IMR-90 (cell line): ENCODE data around the gene KDM3A. TPM values are rescaled to one million over a fixed set of nuclear protein-coding genes. Genes with fewer than 3 reads are reported as not detected.

Experiments
- ATAC-seq: fragments of 200-7000 bp; cut with Tn5 transposase; 2 replicates; pipeline ENCODE4 v1.9.1; 2020; ENCODE audit warnings: low read depth, mild to moderate bottlenecking, moderate library complexity
- BruUV-seq: library from RNA; stranded (reverse); fragments of 400-500 nt; replicated peaks from 2 replicates; lab custom pipeline; 2021; lab: Mats Ljungman, UMichigan
- CTCF ChIA-PET: fragments of 300-600 bp; formaldehyde crosslinking; extraction: SDS; loops from one replicate; lab custom pipeline; 2021; ENCODE audit warnings: antibody characterized with exemption; lab: Yijun Ruan, JAX
- POLR2A ChIA-PET: fragments of 300-600 bp; sonication (Branson Sonifier 250); formaldehyde crosslinking; loops from one replicate; lab custom pipeline; 2022; ENCODE audit warnings: antibody characterized with exemption; ENCODE audit not compliant: unreplicated experiment; lab: Charles Lee
- DNase-seq: peaks from one replicate; pipeline ENCODE4 v3.0.0; 2013
- H2AFZ ChIP-seq: replicated peaks from 2 replicates; pipeline ENCODE3; 2013; ENCODE audit warnings: low read length, mild to moderate bottlenecking; ENCODE audit not compliant: poor library complexity
- H2AK5ac ChIP-seq: 2 replicates; pipeline ENCODE4 v1.6.1; 2013; ENCODE audit warnings: low read depth, low read length, inconsistent platforms
- H2AK9ac ChIP-seq: replicated peaks from 2 replicates; pipeline ENCODE3; 2013; ENCODE audit warnings: mild to moderate bottlenecking, low read depth, low read length, moderate library complexity; ENCODE audit not compliant: poor library complexity
- H2BK120ac ChIP-seq: 2 replicates; pipeline ENCODE4 v1.6.1; 2013; ENCODE audit warnings: low read depth, low read length, inconsistent platforms
- H2BK15ac ChIP-seq: 3 replicates; pipeline ENCODE4 v1.6.1; 2013; ENCODE audit warnings: low read depth, low read length, inconsistent platforms
- H2BK20ac ChIP-seq: 2 replicates; pipeline ENCODE4 v1.6.1; 2013; ENCODE audit warnings: low read depth, mild to moderate bottlenecking, inconsistent platforms, low read length, moderate library complexity
- H2BK5ac ChIP-seq: 2 replicates; pipeline ENCODE4 v1.6.1; 2013; ENCODE audit warnings: mild to moderate bottlenecking, low read depth, low read length, inconsistent platforms; ENCODE audit not compliant: poor library complexity, severe bottlenecking
- H3K14ac ChIP-seq: replicated peaks from 2 replicates; pipeline ENCODE4 v1.6.1; 2013; ENCODE audit warnings: low read depth, low read length, inconsistent platforms
- H3K18ac ChIP-seq: 2 replicates; pipeline ENCODE4 v1.6.1; 2013; ENCODE audit warnings: low read depth, low read length, control low read depth
- H3K23ac ChIP-seq: 2 replicates; pipeline ENCODE4 v1.6.1; 2013; ENCODE audit warnings: low read depth, low read length, inconsistent platforms
- H3K27ac ChIP-seq: 2 replicates; pipeline ENCODE4 v1.5.1; 2013; ENCODE audit warnings: mild to moderate bottlenecking, control low read depth, low read length; ENCODE audit not compliant: insufficient read depth
- H3K27me3 ChIP-seq: 2 replicates; pipeline ENCODE4 v1.6.1; 2013; ENCODE audit warnings: low read length; ENCODE audit not compliant: control insufficient read depth, insufficient read depth
- H3K36me3 ChIP-seq: 2 replicates; pipeline ENCODE4 v1.6.1; 2013; ENCODE audit warnings: low read length, mixed read lengths; ENCODE audit not compliant: control insufficient read depth, insufficient read depth
- H3K4ac ChIP-seq: 2 replicates; pipeline ENCODE4 v1.6.1; 2013; ENCODE audit warnings: low read depth, low read length, inconsistent platforms
- H3K4me1 ChIP-seq: 2 replicates; pipeline ENCODE4 v1.6.1; 2013; ENCODE audit warnings: low read length, mixed read lengths; ENCODE audit not compliant: control insufficient read depth, insufficient read depth
- H3K4me2 ChIP-seq: 2 replicates; pipeline ENCODE4 v1.6.1; 2013; ENCODE audit warnings: low read depth, mild to moderate bottlenecking, control low read depth, low read length, moderate library complexity
- H3K4me3 ChIP-seq: 2 replicates; pipeline ENCODE4 v1.5.1; 2013; ENCODE audit warnings: low read depth, mild to moderate bottlenecking, control low read depth, low read length, moderate library complexity; ENCODE audit not compliant: insufficient read depth
- H3K56ac ChIP-seq: 2 replicates; pipeline ENCODE4 v1.6.1; 2013; ENCODE audit warnings: low read length, inconsistent platforms; ENCODE audit not compliant: insufficient read depth; ENCODE audit errors: extremely low read depth
- H3K79me1 ChIP-seq, 2 experiments: 2 replicates each; pipeline ENCODE4 v1.6.1; 2013; ENCODE audit warnings: low read length in 2 of 2, inconsistent platforms in 1 of 2, low read depth in 1 of 2
- H3K9ac ChIP-seq: 2 replicates; pipeline ENCODE4 v1.6.1; 2013; ENCODE audit warnings: low read depth, low read length, control low read depth
- H3K9me1 ChIP-seq: 2 replicates; pipeline ENCODE4 v1.6.1; 2013; ENCODE audit warnings: low read length, inconsistent platforms; ENCODE audit not compliant: insufficient read depth
- H3K9me3 ChIP-seq: 2 replicates; pipeline ENCODE4 v1.6.1; 2013; ENCODE audit warnings: low read length; ENCODE audit not compliant: control insufficient read depth, insufficient read depth
- H4K20me1 ChIP-seq: 2 replicates; pipeline ENCODE4 v1.6.1; 2013; ENCODE audit warnings: low read length, inconsistent platforms; ENCODE audit not compliant: insufficient read depth
- H4K5ac ChIP-seq: 2 replicates; pipeline ENCODE4 v1.6.1; 2013; ENCODE audit warnings: mild to moderate bottlenecking, low read depth, low read length, control low read depth
- H4K8ac ChIP-seq, 2 experiments: 2 replicates each; pipeline ENCODE4 v1.6.1; 2013; ENCODE audit warnings: low read depth in 2 of 2, low read length in 2 of 2, control low read depth in 1 of 2, inconsistent platforms in 1 of 2
- H4K91ac ChIP-seq: 2 replicates; pipeline ENCODE4 v1.6.1; 2013; ENCODE audit warnings: low read depth, low read length, inconsistent platforms; ENCODE audit not compliant: insufficient read depth
- BHLHE40 ChIP-seq: fragments of 150-350 bp; IDR thresholded peaks from 2 replicates; pipeline ENCODE4 v1.6.1; 2016; ENCODE audit warnings: mild to moderate bottlenecking, low read depth, low read length
- CEBPB ChIP-seq: IDR thresholded peaks from 2 replicates; pipeline ENCODE4 v1.6.1; 2012; ENCODE audit warnings: low read depth, low read length, improper control_type of control experiment
- CHD1 ChIP-seq: IDR thresholded peaks from 2 replicates; pipeline ENCODE4 v1.6.1; 2012; ENCODE audit warnings: low read depth, low read length, improper control_type of control experiment
- FOS ChIP-seq: fragments of 150-350 bp; IDR thresholded peaks from 2 replicates; pipeline ENCODE4 v1.6.1; 2016; ENCODE audit warnings: low read depth, low read length
- MAFK ChIP-seq: IDR thresholded peaks from 2 replicates; pipeline ENCODE4 v1.6.1; 2012; ENCODE audit warnings: low read depth, low read length, improper control_type of control experiment
- MAZ ChIP-seq: IDR thresholded peaks from 2 replicates; pipeline ENCODE4 v1.6.1; 2012; ENCODE audit warnings: low read depth, mild to moderate bottlenecking, low read length, improper control_type of control experiment, moderate library complexity, borderline replicate concordance
- MXI1 ChIP-seq: IDR thresholded peaks from 2 replicates; pipeline ENCODE4 v1.6.1; 2012; ENCODE audit warnings: low read depth, mild to moderate bottlenecking, low read length, moderate library complexity, borderline replicate concordance
- NFE2L2 ChIP-seq: fragments of 150-350 bp; IDR thresholded peaks from 2 replicates; pipeline ENCODE4 v1.6.1; 2016; ENCODE audit warnings: low read depth, mild to moderate bottlenecking, low read length
- POLR2A ChIP-seq: IDR thresholded peaks from 2 replicates; pipeline ENCODE4 v1.6.1; 2012; ENCODE audit warnings: mild to moderate bottlenecking, low read depth, low read length
- RCOR1 ChIP-seq: IDR thresholded peaks from 2 replicates; pipeline ENCODE4 v1.6.1; 2012; ENCODE audit warnings: mild to moderate bottlenecking, low read length, improper control_type of control experiment; ENCODE audit not compliant: insufficient replicate concordance
- RFX5 ChIP-seq: IDR thresholded peaks from 2 replicates; pipeline ENCODE4 v1.8.0; 2012; ENCODE audit warnings: low read depth, mild to moderate bottlenecking, low read length, moderate library complexity
- WGBS, 2 experiments: methylation state at CpG; one replicate each; pipeline versions ENCODE4 v1.1.5 to v1.1.7; 2013; ENCODE audit warnings: missing lambda C conversion rate in 2 of 2; ENCODE audit not compliant: insufficient read length in 1 of 2; ENCODE audit errors: extremely low coverage in 2 of 2; 5-methylcytosine and 5-hydroxymethylcytosine counted together
- dilution Hi-C: fragments of 300-500 bp; cut with HindIII; formaldehyde crosslinking; loops from one replicate; pipeline ENCODE4 v1.14.3; 2018; ENCODE audit warnings: low sequenced_read_pairs; ENCODE audit not compliant: unreplicated experiment
- in situ Hi-C: fragments of 300-500 bp; cut with MboI; formaldehyde crosslinking; loops from 3 replicates; pipeline ENCODE4 v1.14.3; 2019; ENCODE audit warnings: low sequenced_read_pairs, inconsistent platforms, mixed read lengths
- intact Hi-C: fragments of 100-400 bp; cut with micrococcal nuclease; formaldehyde crosslinking; loops from 2 replicates; pipeline ENCODE4 v1.10.0; 2022
- polyA plus RNA-seq, 3 experiments: library from polyadenylated mRNA; depleted of rRNA; stranded (reverse); fragments of >200 nt; gene quantifications; 2 replicates each; pipeline ENCODE4 v1.2.3, GENCODE V29; 2012; ENCODE audit warnings: low replicate concordance in 1 of 3
- total RNA-seq: library from RNA; depleted of rRNA; stranded (reverse); fragments of >200 nt; gene quantifications from 2 replicates; pipeline ENCODE4 v1.2.3, GENCODE V29; 2012

KDM3A gene
- total and polyA plus RNA-seq, 2 of the 4 experiments (the other 2 are of a cell fraction), result 24.8 to 33.3 TPM

DNA sequence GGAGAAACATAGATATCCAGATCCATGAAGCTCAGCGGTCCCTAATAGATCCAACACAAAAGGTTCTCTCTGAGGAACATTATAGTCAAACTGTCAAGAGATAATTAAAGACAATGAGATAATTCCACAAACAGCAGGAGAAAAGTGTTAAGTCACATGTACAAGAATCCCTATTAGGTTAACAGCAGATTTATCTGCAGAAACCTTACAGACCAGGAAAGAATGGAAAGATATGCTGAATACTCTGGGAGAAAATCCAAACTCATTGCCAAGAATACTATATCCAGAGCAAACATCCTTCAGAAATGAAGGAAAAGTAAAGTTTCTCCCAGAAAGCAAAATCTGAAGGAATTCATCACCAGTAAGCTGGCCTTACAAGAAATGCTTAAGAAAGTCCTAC lies 10.8 kb upstream of the KDM3A start:
- no peak overlapping the region for H3K9ac ChIP-seq
- TF ChIP-seq RCOR1 (no peak), MXI1 (no peak), FOS (no peak), MAFK (no peak), CHD1 (no peak), NFE2L2 (no peak), CEBPB (no peak), RFX5 (no peak), MAZ (no peak), POLR2A (no peak), BHLHE40 (no peak)
- H4K5ac ChIP-seq, result no peak overlapping the region
- no peak overlapping the region for H2AFZ ChIP-seq
- no peaks in the 10 kb centered on the region for H3K9me1 ChIP-seq
- dilution Hi-C loops (no loop called here), in situ Hi-C loops (no loop called here), intact Hi-C loops (no loop called here)
- H4K20me1 ChIP-seq, result no peaks in the 10 kb centered on the region
- H3K27me3 ChIP-seq, result peaks cover 8% of the 10 kb centered on the region
- no peak overlapping the region for H3K27ac ChIP-seq
- POLR2A ChIA-PET, result no interaction called here
- H2AK5ac ChIP-seq, result no peak overlapping the region
- no peak overlapping the region for H3K14ac ChIP-seq
- H3K79me1 ChIP-seq, result no peaks in the 10 kb centered on the region
- no peak overlapping the region for H3K4ac ChIP-seq
- H2BK120ac ChIP-seq, result no peak overlapping the region
- no peak overlapping the region for H2AK9ac ChIP-seq
- DNase-seq (no peak), ATAC-seq (no peak)
- no TSS peak for BruUV-seq
- no peak overlapping the region for H3K4me3 ChIP-seq
- no CpG with 5 or more reads among the region's 1 CpG for WGBS, 2 experiments
- no peak overlapping the region for H2BK5ac ChIP-seq
- no peak overlapping the region for H3K18ac ChIP-seq
- H2BK20ac ChIP-seq, result no peak overlapping the region
- CTCF ChIA-PET, result no interaction called here
- no peak overlapping the region for H2BK15ac ChIP-seq
- no peak overlapping the region for H3K23ac ChIP-seq
- no peak overlapping the region for H3K4me2 ChIP-seq
- no peaks in the 10 kb centered on the region for H3K4me1 ChIP-seq
- no peaks in the 10 kb centered on the region for H3K36me3 ChIP-seq
- H3K56ac ChIP-seq, result no peak overlapping the region
- H3K9me3 ChIP-seq, result 0 out of 2 replicates have a peak, but pooled peaks cover 2% of the 10 kb centered on the region
- no peak overlapping the region for H4K8ac ChIP-seq
- H4K91ac ChIP-seq, result no peak overlapping the region
